HepG2 (cell line): ENCODE measurements around the gene AHR. TPM values are rescaled to one million over a fixed set of nuclear protein-coding genes. Genes with fewer than 3 reads are reported as not detected.

Source experiments
- GPN1 ChIP-seq: sonication (generic); formaldehyde crosslinking; IDR thresholded peaks from 2 replicates; pipeline ENCODE4 v1.5.1; 2020; ENCODE audit warnings: missing genetic modification reagents, borderline replicate concordance
- KDM3A ChIP-seq: IDR thresholded peaks from 2 replicates; pipeline ENCODE4 v1.6.1; 2018; ENCODE audit warnings: low read depth, missing compliant biosample characterization
- ZNF407 ChIP-seq: sonication (generic); formaldehyde crosslinking; IDR thresholded peaks from one replicate; pipeline ENCODE4 v1.5.1; 2020; ENCODE audit warnings: mild to moderate bottlenecking, missing genetic modification reagents; ENCODE audit errors: not compliant biosample characterization
- ZNF512B ChIP-seq: sonication (generic); formaldehyde crosslinking; IDR thresholded peaks from 2 replicates; pipeline ENCODE4 v1.5.1; 2020; ENCODE audit warnings: missing genetic modification reagents, mild to moderate bottlenecking, borderline replicate concordance
- polyA plus RNA-seq, 8 experiments: library from polyadenylated mRNA; depleted of rRNA in 3 of 8; stranded (reverse) in 7 of 8; unstranded in 1 of 8; fragments of >200 nt; fragmentation: Illumina TruSeq in 4 of 8; extraction: Trizol in 4 of 8; gene quantifications; 2 replicates each; pipeline versions ENCODE4 v1.2.1 to v1.2.3, GENCODE V29; 2011 to 2016; ENCODE audit warnings: low read depth in 4 of 8, missing spikeins in 1 of 8, mixed read lengths in 1 of 8; ENCODE audit not compliant: insufficient read depth in 1 of 8
- total RNA-seq, 5 experiments: library from RNA; depleted of rRNA; stranded (reverse); fragments of >200 nt; fragmentation: Illumina TruSeq; extraction: Trizol; gene quantifications; 2 replicates each; pipeline ENCODE4 v1.2.3, GENCODE V29; 2016; ENCODE audit warnings: low read depth in 1 of 5

AHR gene
- total and polyA plus RNA-seq, 2 of the 13 experiments (the other 11 are each of a cell fraction or from before 2014, with no cell fraction given): 9.0 to 31.3 TPM

- TF ChIP-seq ZNF512B (no peak), KDM3A (CRISPR knock-in tag) (no peak), ZNF407 (CRISPR knock-in tag) (no peak), GPN1 (CRISPR knock-in tag) (no peak)
These were observed 31.9 kb upstream of the AHR start (continued) for GRCh38 chr7:17266565-17266964.
